PC-9 (cell line): ENCODE measurements around the gene ADGRL3. TPM values are rescaled to one million over a fixed set of nuclear protein-coding genes. Genes with fewer than 3 reads are reported as not detected.

Experiments
- BruUV-seq: library from RNA; stranded (reverse); fragments of 400-500 nt; replicated peaks from 2 replicates; lab custom pipeline; 2021; lab: Mats Ljungman, UMichigan
- CTCF ChIA-PET: fragments of 300-600 bp; sonication (Branson Sonifier 250); formaldehyde crosslinking; loops from one replicate; lab custom pipeline; 2022; ENCODE audit warnings: antibody characterized with exemption; lab: Charles Lee
- POLR2A ChIA-PET: fragments of 300-600 bp; sonication (Branson Sonifier 250); formaldehyde crosslinking; loops from one replicate; lab custom pipeline; 2022; ENCODE audit warnings: antibody characterized with exemption; ENCODE audit not compliant: unreplicated experiment; lab: Charles Lee
- DNase-seq, 2 experiments: peaks; one replicate each; pipeline versions ENCODE4 v3.0.0 to v3.0.0-alpha.2; 2015 to 2022; ENCODE audit warnings: mixed read lengths in 1 of 2
- H2AFZ ChIP-seq: fragments of 200-600 bp; sonication (generic); 2 replicates; pipeline ENCODE4 v1.8.1; 2017; ENCODE audit warnings: antibody characterized with exemption
- H3F3A ChIP-seq: fragments of 200-600 bp; sonication (generic); 2 replicates; pipeline ENCODE4 v1.8.1; 2017; ENCODE audit warnings: antibody characterized with exemption, mild to moderate bottlenecking, low read depth; ENCODE audit not compliant: insufficient read depth
- H3K27ac ChIP-seq: fragments of 200-600 bp; sonication (generic); 2 replicates; pipeline ENCODE4 v1.6.1; 2016; ENCODE audit warnings: mixed run types
- H3K27me3 ChIP-seq: fragments of 200-600 bp; sonication (generic); 2 replicates; pipeline ENCODE4 v1.6.1; 2016; ENCODE audit warnings: low read depth, mixed run types; ENCODE audit not compliant: insufficient read depth
- H3K36me3 ChIP-seq: fragments of 200-600 bp; sonication (generic); 2 replicates; pipeline ENCODE4 v1.6.1; 2016; ENCODE audit warnings: low read depth, mixed run types
- H3K4me1 ChIP-seq: fragments of 200-600 bp; sonication (generic); replicated peaks from 2 replicates; pipeline ENCODE4 v1.6.1; 2016; ENCODE audit warnings: mixed run types; ENCODE audit not compliant: insufficient read depth
- H3K4me2 ChIP-seq: fragments of 200-600 bp; sonication (generic); 2 replicates; pipeline ENCODE4 v1.6.1; 2017; ENCODE audit warnings: mixed run types
- H3K4me3 ChIP-seq: fragments of 200-600 bp; sonication (generic); 2 replicates; pipeline ENCODE4 v1.6.1; 2016; ENCODE audit warnings: mixed run types
- H3K79me2 ChIP-seq: fragments of 200-600 bp; sonication (generic); 2 replicates; pipeline ENCODE4 v1.6.1; 2017; ENCODE audit warnings: low read depth, mixed run types
- H3K9me2 ChIP-seq: fragments of 200-600 bp; sonication (generic); 2 replicates; pipeline ENCODE4 v1.8.1; 2017; ENCODE audit warnings: mild to moderate bottlenecking; ENCODE audit not compliant: insufficient read depth
- H3K9me3 ChIP-seq: fragments of 200-600 bp; sonication (generic); 2 replicates; pipeline ENCODE4 v1.8.1; 2016; ENCODE audit warnings: low read depth; ENCODE audit not compliant: insufficient read depth
- H4K20me1 ChIP-seq: fragments of 200-600 bp; sonication (generic); 2 replicates; pipeline ENCODE4 v1.8.1; 2017; ENCODE audit not compliant: insufficient read depth
- EZH2 ChIP-seq: fragments of 200-600 bp; sonication (generic); IDR thresholded peaks from 2 replicates; pipeline ENCODE4 v1.8.0; 2017; ENCODE audit warnings: antibody characterized with exemption, low read depth
- intact Hi-C: fragments of 100-400 bp; cut with micrococcal nuclease; formaldehyde crosslinking; loops from one replicate; pipeline ENCODE4 v1.10.0; 2022; ENCODE audit not compliant: unreplicated experiment
- total RNA-seq: library from RNA; stranded (reverse); gene quantifications from 2 replicates; pipeline ENCODE4 v1.2.3, GENCODE V29; 2021
- TF ChIP-seq, protein P1 (sequence below): fragments of 200-600 bp; sonication (generic); conservative IDR thresholded peaks from 2 replicates; pipeline ENCODE4 v1.6.1; 2017; ENCODE audit warnings: mixed run types, antibody characterized with exemption, mild to moderate bottlenecking, moderate library complexity

ADGRL3 gene
- total RNA-seq, 1 experiment from 2014 or later = 1.6 TPM

GRCh38 chr4:61520166-61520565 lies 320.0 kb downstream of the ADGRL3 start:
- TF ChIP-seq, protein P1, sequence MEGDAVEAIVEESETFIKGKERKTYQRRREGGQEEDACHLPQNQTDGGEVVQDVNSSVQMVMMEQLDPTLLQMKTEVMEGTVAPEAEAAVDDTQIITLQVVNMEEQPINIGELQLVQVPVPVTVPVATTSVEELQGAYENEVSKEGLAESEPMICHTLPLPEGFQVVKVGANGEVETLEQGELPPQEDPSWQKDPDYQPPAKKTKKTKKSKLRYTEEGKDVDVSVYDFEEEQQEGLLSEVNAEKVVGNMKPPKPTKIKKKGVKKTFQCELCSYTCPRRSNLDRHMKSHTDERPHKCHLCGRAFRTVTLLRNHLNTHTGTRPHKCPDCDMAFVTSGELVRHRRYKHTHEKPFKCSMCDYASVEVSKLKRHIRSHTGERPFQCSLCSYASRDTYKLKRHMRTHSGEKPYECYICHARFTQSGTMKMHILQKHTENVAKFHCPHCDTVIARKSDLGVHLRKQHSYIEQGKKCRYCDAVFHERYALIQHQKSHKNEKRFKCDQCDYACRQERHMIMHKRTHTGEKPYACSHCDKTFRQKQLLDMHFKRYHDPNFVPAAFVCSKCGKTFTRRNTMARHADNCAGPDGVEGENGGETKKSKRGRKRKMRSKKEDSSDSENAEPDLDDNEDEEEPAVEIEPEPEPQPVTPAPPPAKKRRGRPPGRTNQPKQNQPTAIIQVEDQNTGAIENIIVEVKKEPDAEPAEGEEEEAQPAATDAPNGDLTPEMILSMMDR = no peak
- no peak for TF ChIP-seq EZH2
- no peaks in the 10 kb centered on the region for H3K4me1 ChIP-seq
- no peaks in the 10 kb centered on the region for H4K20me1 ChIP-seq
- H3K4me3 ChIP-seq = no peak overlapping the region
- CTCF ChIA-PET = no interaction called here
- intact Hi-C loops = loop anchor here (5.0 kb wide), 1 partner anchor 37 kb away; no protein-coding TSS in a partner anchor
- H3K36me3 ChIP-seq = no peaks in the 10 kb centered on the region
- H3K9me2 ChIP-seq = no peaks in the 10 kb centered on the region
- no peak overlapping the region for H3K27ac ChIP-seq
- no peak overlapping the region for H3K4me2 ChIP-seq
- BruUV-seq = no TSS peak
- H2AFZ ChIP-seq = no peak overlapping the region
- no peaks in the 10 kb centered on the region for H3K79me2 ChIP-seq
- POLR2A ChIA-PET = no interaction called here
- H3F3A ChIP-seq = no peaks in the 10 kb centered on the region
- DNase-seq = no peak
- H3K27me3 ChIP-seq = no peaks in the 10 kb centered on the region
- no peaks in the 10 kb centered on the region for H3K9me3 ChIP-seq

- no TSS peak for BruUV-seq
- ChIA-PET POLR2A (no interaction called here), CTCF (no interaction called here)
- Histone ChIP-seq H3K4me2 (no peak overlapping the region), H3K27ac (no peak overlapping the region), H3K9me3 (no peaks in the 10 kb centered on the region), H3K9me2 (no peaks in the 10 kb centered on the region), H3K4me1 (no peaks in the 10 kb centered on the region), H3K27me3 (no peaks in the 10 kb centered on the region), H3F3A (no peaks in the 10 kb centered on the region), H2AFZ (no peak overlapping the region), H3K36me3 (no peaks in the 10 kb centered on the region), H4K20me1 (no peaks in the 10 kb centered on the region), H3K4me3 (no peak overlapping the region), H3K79me2 (no peaks in the 10 kb centered on the region)
- peak; percentile 44 to 76 for DNase-seq
- intact Hi-C loops = loop anchor here (5.0 kb wide), 1 partner anchor 37 kb away; no protein-coding TSS in a partner anchor
- TF ChIP-seq, protein P1 = no peak
- TF ChIP-seq EZH2 = no peak
Observed at GRCh38 chr4:61520681-61521160, 320.6 kb downstream of the ADGRL3 start.

GRCh38 chr4:61521451-61521850 lies 321.3 kb downstream of the ADGRL3 start:
- DNase-seq = no peak
- intact Hi-C loops = loop anchor here (5.0 kb wide), 1 partner anchor 36 kb away; no protein-coding TSS in a partner anchor
- H3K4me3 ChIP-seq = no peak overlapping the region
- H4K20me1 ChIP-seq = no peaks in the 10 kb centered on the region
- H3K27ac ChIP-seq = no peak overlapping the region
- no TSS peak for BruUV-seq
- H3K9me2 ChIP-seq = no peaks in the 10 kb centered on the region
- no peaks in the 10 kb centered on the region for H3F3A ChIP-seq
- H2AFZ ChIP-seq = no peak overlapping the region
- no peak overlapping the region for H3K4me2 ChIP-seq
- no peaks in the 10 kb centered on the region for H3K4me1 ChIP-seq
- POLR2A ChIA-PET = no interaction called here
- H3K79me2 ChIP-seq = no peaks in the 10 kb centered on the region
- no peaks in the 10 kb centered on the region for H3K9me3 ChIP-seq
- no peaks in the 10 kb centered on the region for H3K27me3 ChIP-seq
- no peaks in the 10 kb centered on the region for H3K36me3 ChIP-seq
- CTCF ChIA-PET = no interaction called here
- TF ChIP-seq, protein P1 = no peak
- no peak for TF ChIP-seq EZH2
